DND-41 (cell line): ENCODE results near the gene LARP4B.

ENCODE experiments used
- ATAC-seq: fragments of 200-7000 bp; cut with Tn5 transposase; 3 replicates; pipeline ENCODE4 v1.9.1; 2021; ENCODE audit warnings: low read depth; ENCODE audit not compliant: insufficient read depth
- DNase-seq: peaks from one replicate; pipeline ENCODE4 v3.0.0-alpha.2; 2020
- H2AFZ ChIP-seq: 2 replicates; pipeline ENCODE4 v1.6.0; 2012; ENCODE audit warnings: low read depth, low read length
- H3K27ac ChIP-seq: 2 replicates; pipeline ENCODE4 v1.5.1; 2012; ENCODE audit warnings: low read length, inconsistent platforms
- H3K27me3 ChIP-seq: fragments of 200-600 bp; sonication (generic); 2 replicates; pipeline ENCODE4 v1.6.0; 2012; ENCODE audit warnings: low read length, mild to moderate bottlenecking, inconsistent platforms; ENCODE audit not compliant: insufficient read depth, poor library complexity
- H3K36me3 ChIP-seq: 2 replicates; pipeline ENCODE4 v1.5.1; 2012; ENCODE audit warnings: low read length, inconsistent platforms; ENCODE audit not compliant: insufficient read depth
- H3K4me1 ChIP-seq: 2 replicates; pipeline ENCODE4 v1.5.1; 2012; ENCODE audit warnings: mild to moderate bottlenecking, low read length; ENCODE audit not compliant: insufficient read depth
- H3K4me2 ChIP-seq: 2 replicates; pipeline ENCODE4 v1.6.0; 2012; ENCODE audit warnings: mild to moderate bottlenecking, moderate library complexity, low read length, inconsistent platforms; ENCODE audit not compliant: insufficient read depth
- H3K4me3 ChIP-seq, 2 experiments: fragments of 200-600 bp in 1 of 2; shearing (Covaris generic) in 1 of 2; 2 replicates each; pipeline ENCODE4 v1.5.1; 2012 to 2016; ENCODE audit warnings: inconsistent platforms in 2 of 2, low read length in 2 of 2, mild to moderate bottlenecking in 2 of 2, low read depth in 1 of 2, moderate library complexity in 1 of 2
- H3K79me2 ChIP-seq: 2 replicates; pipeline ENCODE4 v1.6.0; 2012; ENCODE audit warnings: low read length, inconsistent platforms; ENCODE audit not compliant: insufficient read depth
- H3K9ac ChIP-seq: 2 replicates; pipeline ENCODE4 v1.6.0; 2012; ENCODE audit warnings: low read depth, mild to moderate bottlenecking, inconsistent platforms, low read length, moderate library complexity
- H3K9me3 ChIP-seq: 2 replicates; pipeline ENCODE4 v1.5.1; 2012; ENCODE audit warnings: low read length, moderate library complexity, mild to moderate bottlenecking, inconsistent platforms; ENCODE audit not compliant: insufficient read depth, severe bottlenecking
- H4K20me1 ChIP-seq: 2 replicates; pipeline ENCODE4 v1.6.0; 2012; ENCODE audit warnings: low read length; ENCODE audit not compliant: insufficient read depth
- CTCF ChIP-seq: IDR thresholded peaks from 2 replicates; pipeline ENCODE4 v1.5.1; 2012; ENCODE audit warnings: borderline replicate concordance, low read length, moderate library complexity, mild to moderate bottlenecking; ENCODE audit not compliant: poor library complexity, severe bottlenecking; ENCODE audit errors: extremely low read depth
- EZH2 ChIP-seq: IDR thresholded peaks from 3 replicates; pipeline ENCODE4 v1.6.1; 2012; ENCODE audit warnings: borderline replicate concordance, low read depth, mild to moderate bottlenecking, moderate library complexity, low read length, inconsistent platforms; ENCODE audit not compliant: severe bottlenecking

LARP4B gene

GRCh38 chr10:955820-956217, 24.3 kb upstream of the LARP4B start:
- TF ChIP-seq CTCF: no peak
- no peak for TF ChIP-seq EZH2
- Histone ChIP-seq H3K4me3 (no peak overlapping the region), H3K9me3 (no peaks in the 10 kb centered on the region), H3K27me3 (peaks cover 7% of the 10 kb centered on the region), H3K9ac (no peak overlapping the region), H3K27ac (no peak overlapping the region), H2AFZ (no peak overlapping the region), H3K36me3 (no peaks in the 10 kb centered on the region), H3K4me1 (no peaks in the 10 kb centered on the region), H3K79me2 (no peaks in the 10 kb centered on the region), H3K4me2 (no peak overlapping the region), H4K20me1 (no peaks in the 10 kb centered on the region)
- ATAC-seq (no peak), DNase-seq (no peak)

- Histone ChIP-seq H3K9me3 (no peaks in the 10 kb centered on the region), H3K36me3 (no peaks in the 10 kb centered on the region), H3K27ac (no peak overlapping the region), H4K20me1 (no peaks in the 10 kb centered on the region), H3K4me2 (no peak overlapping the region), H3K9ac (no peak overlapping the region), H3K4me3 (no peak overlapping the region), H3K4me1 (no peaks in the 10 kb centered on the region), H3K27me3 (peaks cover 7% of the 10 kb centered on the region), H2AFZ (no peak overlapping the region), H3K79me2 (no peaks in the 10 kb centered on the region)
- no peak for TF ChIP-seq CTCF
- no peak for TF ChIP-seq EZH2
- DNase-seq: no peak
- no peak for ATAC-seq
These were observed 23.8 kb upstream of the LARP4B start for GRCh38 chr10:955127-955819.

- no peaks in the 10 kb centered on the region for H3K79me2 ChIP-seq
- DNase-seq (no peak), ATAC-seq (no peak)
- H3K27ac ChIP-seq: no peak overlapping the region
- H3K4me3 ChIP-seq: no peak overlapping the region
- TF ChIP-seq EZH2 (no peak), CTCF (no peak)
- H3K9ac ChIP-seq: no peak overlapping the region
- H4K20me1 ChIP-seq: no peaks in the 10 kb centered on the region
- no peaks in the 10 kb centered on the region for H3K9me3 ChIP-seq
- no peak overlapping the region for H3K4me2 ChIP-seq
- H3K36me3 ChIP-seq: no peaks in the 10 kb centered on the region
- no peaks in the 10 kb centered on the region for H3K4me1 ChIP-seq
- no peak overlapping the region for H2AFZ ChIP-seq
- peaks cover 7% of the 10 kb centered on the region for H3K27me3 ChIP-seq
These were observed 22.9 kb upstream of the LARP4B start for GRCh38 chr10:954396-954795.

- TF ChIP-seq CTCF (no peak), EZH2 (no peak)
- H3K9ac ChIP-seq: no peak overlapping the region
- H3K27me3 ChIP-seq: peaks cover 7% of the 10 kb centered on the region
- no peak overlapping the region for H3K4me3 ChIP-seq
- no peaks in the 10 kb centered on the region for H3K79me2 ChIP-seq
- H4K20me1 ChIP-seq: no peaks in the 10 kb centered on the region
- no peak overlapping the region for H3K4me2 ChIP-seq
- no peaks in the 10 kb centered on the region for H3K9me3 ChIP-seq
- no peak overlapping the region for H2AFZ ChIP-seq
- DNase-seq (no peak), ATAC-seq (no peak)
- no peaks in the 10 kb centered on the region for H3K4me1 ChIP-seq
- H3K36me3 ChIP-seq: no peaks in the 10 kb centered on the region
- H3K27ac ChIP-seq: no peak overlapping the region
These were observed 22.3 kb upstream of the LARP4B start for GRCh38 chr10:953836-954235.
